OCI-LY3 (cell line): ENCODE data around the gene TBC1D25.

Experiments
- H2AFZ ChIP-seq: fragments of 200-600, 300-600 bp; shearing (Covaris generic); 2 replicates; pipeline ENCODE4 v1.6.0; 2014; ENCODE audit warnings: antibody characterized with exemption, low read depth, low read length
- H3K27ac ChIP-seq: fragments of 200-600, 300-600 bp; sonication (generic); 2 replicates; pipeline ENCODE4 v1.5.1; 2014; ENCODE audit warnings: mild to moderate bottlenecking, low read length, moderate library complexity, mixed read lengths
- H3K27me3 ChIP-seq: fragments of 200-600, 300-600 bp; sonication (generic); 2 replicates; pipeline ENCODE4 v1.6.1; 2014; ENCODE audit warnings: low read depth, low read length, mixed read lengths
- H3K36me3 ChIP-seq: fragments of 200-600, 300-600 bp; sonication (generic); replicated peaks from 2 replicates; pipeline ENCODE3; 2014; ENCODE audit warnings: low read depth, low read length, mixed read lengths
- H3K4me1 ChIP-seq: fragments of 300-600, 200-600 bp; sonication (generic); 2 replicates; pipeline ENCODE4 v1.6.1; 2014; ENCODE audit warnings: low read length, mixed read lengths
- H3K4me2 ChIP-seq: fragments of 200-600, 300-600 bp; sonication (generic); 2 replicates; pipeline ENCODE4 v1.6.1; 2014; ENCODE audit warnings: low read length, mixed read lengths
- H3K4me3 ChIP-seq: fragments of 300-600, 200-600 bp; sonication (generic); 2 replicates; pipeline ENCODE4 v1.5.1; 2014; ENCODE audit warnings: antibody characterized with exemption, mild to moderate bottlenecking, low read length, moderate library complexity
- H3K79me2 ChIP-seq: fragments of 300-600, 200-600 bp; shearing (Covaris generic); 2 replicates; pipeline ENCODE4 v1.6.1; 2014; ENCODE audit warnings: mild to moderate bottlenecking, low read length, mixed read lengths
- H3K9ac ChIP-seq: fragments of 300-600, 200-600 bp; shearing (Covaris generic); 2 replicates; pipeline ENCODE4 v1.6.0; 2014; ENCODE audit warnings: mild to moderate bottlenecking, low read length, moderate library complexity
- H3K9me3 ChIP-seq: fragments of 200-600, 300-600 bp; shearing (Covaris generic); 2 replicates; pipeline ENCODE4 v1.6.1; 2014; ENCODE audit warnings: low read length, mixed read lengths; ENCODE audit not compliant: insufficient read depth
- H4K20me1 ChIP-seq: fragments of 200-600, 300-600 bp; sonication (generic); 2 replicates; pipeline ENCODE4 v1.6.1; 2016; ENCODE audit warnings: low read length, mixed read lengths; ENCODE audit not compliant: insufficient read depth
- EZH2phosphoT487 ChIP-seq: fragments of 200-600 bp; shearing (Covaris generic); IDR thresholded peaks from 2 replicates; pipeline ENCODE4 v1.6.1; 2018; ENCODE audit warnings: antibody characterized with exemption, mixed run types, low read depth
- TF ChIP-seq, protein P1 (sequence below): fragments of 200-600, 300-600 bp; sonication (generic); IDR thresholded peaks from 2 replicates; pipeline ENCODE4 v1.5.1; 2014; ENCODE audit warnings: antibody characterized with exemption, low read length, low read depth

TBC1D25 gene

GRCh38 chrX:48573690-48574269 lies 34.3 kb downstream of the TBC1D25 start:
- peak overlapping the region; percentile 96 for H3K27ac ChIP-seq
- H3K4me1 ChIP-seq = peaks cover 32% of the 10 kb centered on the region
- H3K4me2 ChIP-seq = peak overlapping the region; percentile 83
- H2AFZ ChIP-seq = peak overlapping the region; percentile 67; the same call in 1 of the 2 replicates
- peaks cover 37% of the 10 kb centered on the region for H3K36me3 ChIP-seq
- no peaks in the 10 kb centered on the region for H3K9me3 ChIP-seq
- peak overlapping the region; percentile 97 for H3K4me3 ChIP-seq
- no peaks in the 10 kb centered on the region for H3K27me3 ChIP-seq
- peak overlapping the region; percentile 100 for H3K9ac ChIP-seq
- no peaks in the 10 kb centered on the region; the same call in 1 of the 2 replicates for H4K20me1 ChIP-seq
- H3K79me2 ChIP-seq = peaks cover 25% of the 10 kb centered on the region
- TF ChIP-seq, protein P1, sequence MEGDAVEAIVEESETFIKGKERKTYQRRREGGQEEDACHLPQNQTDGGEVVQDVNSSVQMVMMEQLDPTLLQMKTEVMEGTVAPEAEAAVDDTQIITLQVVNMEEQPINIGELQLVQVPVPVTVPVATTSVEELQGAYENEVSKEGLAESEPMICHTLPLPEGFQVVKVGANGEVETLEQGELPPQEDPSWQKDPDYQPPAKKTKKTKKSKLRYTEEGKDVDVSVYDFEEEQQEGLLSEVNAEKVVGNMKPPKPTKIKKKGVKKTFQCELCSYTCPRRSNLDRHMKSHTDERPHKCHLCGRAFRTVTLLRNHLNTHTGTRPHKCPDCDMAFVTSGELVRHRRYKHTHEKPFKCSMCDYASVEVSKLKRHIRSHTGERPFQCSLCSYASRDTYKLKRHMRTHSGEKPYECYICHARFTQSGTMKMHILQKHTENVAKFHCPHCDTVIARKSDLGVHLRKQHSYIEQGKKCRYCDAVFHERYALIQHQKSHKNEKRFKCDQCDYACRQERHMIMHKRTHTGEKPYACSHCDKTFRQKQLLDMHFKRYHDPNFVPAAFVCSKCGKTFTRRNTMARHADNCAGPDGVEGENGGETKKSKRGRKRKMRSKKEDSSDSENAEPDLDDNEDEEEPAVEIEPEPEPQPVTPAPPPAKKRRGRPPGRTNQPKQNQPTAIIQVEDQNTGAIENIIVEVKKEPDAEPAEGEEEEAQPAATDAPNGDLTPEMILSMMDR = no peak
- no peak for TF ChIP-seq EZH2phosphoT487

- H3K36me3 ChIP-seq = peaks cover 44% of the 10 kb centered on the region
- H3K9ac ChIP-seq = peak within 1 kb of the TSS; percentile 100
- no peak for TF ChIP-seq EZH2phosphoT487
- TF ChIP-seq, protein P1 = peak; percentile 36
- H3K4me2 ChIP-seq = peak within 1 kb of the TSS; percentile 83
- peak within 1 kb of the TSS; percentile 96 for H3K27ac ChIP-seq
- H3K4me3 ChIP-seq = peak within 1 kb of the TSS; percentile 97
- H3K79me2 ChIP-seq = peaks cover 25% of the 10 kb centered on the region
- no peaks in the 10 kb centered on the region; the same call in 1 of the 2 replicates for H4K20me1 ChIP-seq
- H3K27me3 ChIP-seq = no peaks in the 10 kb centered on the region
- H3K9me3 ChIP-seq = no peaks in the 10 kb centered on the region
- H2AFZ ChIP-seq = peak within 1 kb of the TSS; percentile 67; the same call in 1 of the 2 replicates
- peaks cover 30% of the 10 kb centered on the region for H3K4me1 ChIP-seq
Observed at GRCh38 chrX:48574270-48575266, 35.1 kb downstream of the TBC1D25 start, which contains the start of gene RBM3. Gene RBM3, plus strand, starts transcription at chrX:48574484. Its CDS starts 697 bp downstream, at chrX:48575181.

- Histone ChIP-seq H3K9ac (peak overlapping the region; percentile 100), H3K9me3 (no peaks in the 10 kb centered on the region), H3K4me1 (peaks cover 20% of the 10 kb centered on the region), H2AFZ (no peak overlapping the region), H3K36me3 (peaks cover 50% of the 10 kb centered on the region), H3K4me2 (peak overlapping the region; percentile 80), H3K27ac (peak overlapping the region; percentile 96), H3K4me3 (peak overlapping the region; percentile 97), H3K27me3 (no peaks in the 10 kb centered on the region), H3K79me2 (peaks cover 25% of the 10 kb centered on the region), H4K20me1 (no peaks in the 10 kb centered on the region; the same call in 1 of the 2 replicates)
- TF ChIP-seq, protein P1 = no peak
- no peak for TF ChIP-seq EZH2phosphoT487
Observed at GRCh38 chrX:48575642-48576041, 36.1 kb downstream of the TBC1D25 start.

GRCh38 chrX:48576108-48576507 lies 36.6 kb downstream of the TBC1D25 start:
- Histone ChIP-seq H3K4me3 (no peak overlapping the region; the same call in 1 of the 2 replicates), H3K36me3 (peaks cover 50% of the 10 kb centered on the region), H3K4me1 (peaks cover 15% of the 10 kb centered on the region), H2AFZ (no peak overlapping the region), H3K4me2 (no peak overlapping the region; the same call in 1 of the 2 replicates), H3K9me3 (no peaks in the 10 kb centered on the region), H3K27me3 (no peaks in the 10 kb centered on the region), H3K79me2 (peaks cover 25% of the 10 kb centered on the region), H3K9ac (no peak overlapping the region), H4K20me1 (no peaks in the 10 kb centered on the region; the same call in 1 of the 2 replicates), H3K27ac (no peak overlapping the region)
- no peak for TF ChIP-seq EZH2phosphoT487
- TF ChIP-seq, protein P1 = no peak
